Activated CD8-positive, alpha-beta memory T cell treated with anti-CD3 and anti-CD28 coated beads for 36 hours (primary cell): ENCODE measurements around the gene KATNB1. TPM values are rescaled to one million over a fixed set of nuclear protein-coding genes. Genes with fewer than 3 reads are reported as not detected.

Experiments used
- CTCF ChIA-PET: fragments of 350-600 bp; sonication (Branson Sonifier 250); formaldehyde crosslinking; loops from one replicate; lab custom pipeline; 2021; ENCODE audit warnings: antibody characterized with exemption; lab: Charles Lee
- POLR2A ChIA-PET: fragments of 350-600 bp; sonication (Branson Sonifier 250); formaldehyde crosslinking; loops from one replicate; lab custom pipeline; 2021; ENCODE audit warnings: antibody characterized with exemption; lab: Charles Lee
- total RNA-seq, 2 experiments: library from RNA; stranded (reverse); gene quantifications; one replicate each; pipeline ENCODE4 v1.2.3, GENCODE V29; 2021

Gene KATNB1
- total RNA-seq: 10 to 100 TPM; 58.6 to 64.3 TPM

GRCh38 chr16:57735755-57736418 lies at the start of gene KATNB1:
KATNB1 (plus strand) TSS chr16:57735770; CDS start chr16:57737244, 1,474 bp downstream.
- ChIA-PET CTCF (interaction anchor here (0.7 to 2.8 kb wide), 9 partner anchors 9 to 269 kb away, joined by 3 to 13 read pairs (median 3); partner anchors contain the start of gene USB1), POLR2A (interaction anchor here (0.6 to 1.4 kb wide), 5 partner anchors 46 to 161 kb away, joined by 3 to 5 read pairs (median 3); no protein-coding TSS in a partner anchor)

- CTCF ChIA-PET: no interaction called here
- POLR2A ChIA-PET: no interaction called here
Measured at GRCh38 chr16:57686577-57686976, 49.0 kb upstream of the KATNB1 start.

GRCh38 chr16:57687363-57687929 lies 48.1 kb upstream of the KATNB1 start:
- CTCF ChIA-PET: no interaction called here
- POLR2A ChIA-PET: no interaction called here

- POLR2A ChIA-PET: interaction anchor here (0.5 kb wide), 1 partner anchor 46 kb away, joined by 4 read pairs; no protein-coding TSS in a partner anchor
Measured at GRCh38 chr16:57688487-57688986, 47.0 kb upstream of the KATNB1 start.

GRCh38 chr16:57688987-57689761 lies 46.4 kb upstream of the KATNB1 start:
- ChIA-PET CTCF (interaction anchor here (0.7 to 1.1 kb wide), 2 partner anchors 22 to 393 kb away, joined by 3 read pairs; no protein-coding TSS in a partner anchor), POLR2A (interaction anchor here (1.2 kb wide), 1 partner anchor 46 kb away, joined by 3 read pairs; the partner anchor contains the start of gene KATNB1)

More at GRCh38 chr16:57688487-57688986, 47.0 kb upstream of the KATNB1 start:
- CTCF ChIA-PET: no interaction called here

GRCh38 chr16:57689762-57690558 lies 45.6 kb upstream of the KATNB1 start:
- ChIA-PET POLR2A (interaction anchor here (1.2 kb wide), 1 partner anchor 45 kb away, joined by 3 read pairs; the partner anchor contains the start of gene KATNB1), CTCF (interaction anchor here (0.7 to 1.1 kb wide), 3 partner anchors 17 to 392 kb away, joined by 3 read pairs; no protein-coding TSS in a partner anchor)

- POLR2A ChIA-PET: interaction anchor here (1.2 kb wide), 1 partner anchor 44 kb away, joined by 3 read pairs; the partner anchor contains the start of gene KATNB1
- CTCF ChIA-PET: interaction anchor here (0.7 kb wide), 1 partner anchor 16 kb away, joined by 3 read pairs; no protein-coding TSS in a partner anchor
Measured at GRCh38 chr16:57690782-57691471, 44.6 kb upstream of the KATNB1 start.

- ChIA-PET CTCF (interaction anchor here (1.0 kb wide), 1 partner anchor 230 kb away, joined by 3 read pairs; the partner anchor contains the start of gene POLR2C), POLR2A (no interaction called here)
Measured at GRCh38 chr16:57692636-57693035, 42.9 kb upstream of the KATNB1 start.

- CTCF ChIA-PET: no interaction called here
- POLR2A ChIA-PET: interaction anchor here (0.6 kb wide), 1 partner anchor 41 kb away, joined by 3 read pairs; no protein-coding TSS in a partner anchor
Measured at GRCh38 chr16:57693550-57693949, 42.0 kb upstream of the KATNB1 start.

GRCh38 chr16:57694231-57694724 lies 41.3 kb upstream of the KATNB1 start:
- ChIA-PET CTCF (no interaction called here), POLR2A (no interaction called here)

- ChIA-PET CTCF (no interaction called here), POLR2A (no interaction called here)
Measured at GRCh38 chr16:57694725-57695679, 40.6 kb upstream of the KATNB1 start, which contains the start of gene DRC7. DRC7 (plus strand) TSS chr16:57694806; CDS start chr16:57697950, 3,144 bp downstream.

- CTCF ChIA-PET: no interaction called here
Measured at GRCh38 chr16:57695680-57696069, 39.9 kb upstream of the KATNB1 start.

GRCh38 chr16:57696240-57696639 lies 39.3 kb upstream of the KATNB1 start:
- POLR2A ChIA-PET: no interaction called here
- CTCF ChIA-PET: no interaction called here

More at GRCh38 chr16:57695680-57696069, 39.9 kb upstream of the KATNB1 start:
- POLR2A ChIA-PET: no interaction called here

GRCh38 chr16:57697896-57698537 lies 37.6 kb upstream of the KATNB1 start:
- CTCF ChIA-PET: interaction anchor here (1.1 kb wide), 1 partner anchor 49 kb away, joined by 3 read pairs; no protein-coding TSS in a partner anchor

GRCh38 chr16:57698812-57699405 lies 36.7 kb upstream of the KATNB1 start:
- CTCF ChIA-PET: interaction anchor here (1.1 kb wide), 1 partner anchor 50 kb away, joined by 3 read pairs; no protein-coding TSS in a partner anchor
- POLR2A ChIA-PET: interaction anchor here (0.7 kb wide), 1 partner anchor 222 kb away, joined by 5 read pairs; no protein-coding TSS in a partner anchor

More at GRCh38 chr16:57697896-57698537, 37.6 kb upstream of the KATNB1 start:
- POLR2A ChIA-PET: interaction anchor here (0.7 kb wide), 1 partner anchor 223 kb away, joined by 5 read pairs; no protein-coding TSS in a partner anchor
